Immature natural killer cell (primary cell): ENCODE measurements around the gene CUL1. TPM values are rescaled to one million over a fixed set of nuclear protein-coding genes. Genes with fewer than 3 reads are reported as not detected.

Experiments
- DNase-seq, 3 donors: peaks; one replicate each; pipeline ENCODE4 v3.0.0; 2022; ENCODE audit warnings: mixed read lengths in 1 of 3
- H3K27ac Mint-ChIP-seq, 6 donors: one replicate each; pipeline ENCODE4 v1.8.0; 2020; ENCODE audit warnings: mixed read lengths in 6 of 6, mild to moderate bottlenecking in 5 of 6, inconsistent platforms in 4 of 6, moderate library complexity in 3 of 6
- H3K27me3 Mint-ChIP-seq, 3 donors: one replicate each; pipeline ENCODE4 v1.8.0; 2020 to 2021; ENCODE audit warnings: low read depth in 3 of 3, mild to moderate bottlenecking in 3 of 3, mixed read lengths in 3 of 3, moderate library complexity in 3 of 3, inconsistent platforms in 1 of 3
- H3K36me3 Mint-ChIP-seq, 3 donors: one replicate each; pipeline ENCODE4 v1.8.0; 2020; ENCODE audit warnings: mixed read lengths in 3 of 3, inconsistent platforms in 2 of 3, mild to moderate bottlenecking in 2 of 3
- H3K4me1 Mint-ChIP-seq, 2 donors: one replicate each; pipeline ENCODE4 v1.8.0; 2020; ENCODE audit warnings: inconsistent platforms in 2 of 2, mild to moderate bottlenecking in 2 of 2, mixed read lengths in 2 of 2, moderate library complexity in 1 of 2
- H3K4me3 Mint-ChIP-seq, 5 donors: one replicate each; pipeline ENCODE4 v1.8.0; 2020; ENCODE audit warnings: mild to moderate bottlenecking in 5 of 5, mixed read lengths in 5 of 5, inconsistent platforms in 3 of 5, moderate library complexity in 3 of 5
- H3K9me3 Mint-ChIP-seq, 6 donors: one replicate each; pipeline ENCODE4 v1.8.0; 2020; ENCODE audit warnings: mild to moderate bottlenecking in 6 of 6, mixed read lengths in 6 of 6, inconsistent platforms in 4 of 6, moderate library complexity in 3 of 6
- polyA plus RNA-seq, 3 donors: library from polyadenylated mRNA; unstranded; fragments of 300-500 nt; fragmentation: Illumina TruSeq; gene quantifications; one replicate each; pipeline ENCODE4 v1.2.3, GENCODE V29; 2021

Gene CUL1
- polyA plus RNA-seq, 3 donors from 2014 or later = 31.7 to 67.9 (median 32.4) TPM

- DNase-seq = no peak
- Mint-ChIP-seq H3K4me1 (no peaks in the 10 kb centered on the region), H3K9me3 (no peaks in the 10 kb centered on the region), H3K4me3 (no peak overlapping the region), H3K27ac (peak overlapping the region in 3 of 6 donors; percentile 6 to 24 (median 7)), H3K27me3 (peaks cover 0 to 2% (median 0%) of the 10 kb centered on the region in 3 donors), H3K36me3 (peaks cover 3 to 43% (median 15%) of the 10 kb centered on the region in 3 donors)
Measured at GRCh38 chr7:148813890-148814289, 115.2 kb downstream of the CUL1 start.

DNA sequence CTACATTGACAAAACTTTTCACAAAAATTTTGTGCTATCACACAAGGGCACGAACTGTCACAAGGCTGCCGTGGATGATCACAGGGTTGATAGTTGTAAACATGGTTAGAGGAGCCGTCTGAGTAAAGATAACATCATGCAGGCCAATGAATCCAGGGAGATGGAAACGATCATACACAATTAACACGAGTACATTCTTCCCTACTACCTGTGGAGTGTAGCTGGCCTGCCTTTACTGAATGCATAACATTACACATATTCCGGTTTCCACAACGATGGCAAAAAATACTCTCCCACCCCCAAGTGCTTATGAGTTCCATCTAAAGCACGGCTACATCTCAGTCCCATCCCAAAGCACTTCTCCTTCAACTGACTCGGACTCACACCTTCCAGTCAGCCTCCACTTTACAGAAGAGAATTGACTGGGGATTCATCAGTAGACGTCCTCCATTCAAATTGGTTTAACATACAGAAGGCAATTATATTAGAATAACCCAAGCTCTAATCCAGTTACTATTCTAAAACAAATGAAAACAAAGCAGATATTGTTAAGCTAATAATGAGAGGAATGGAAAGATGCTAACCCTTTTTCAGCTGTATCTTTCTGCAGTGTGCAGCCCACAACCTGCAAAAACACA lies 116.3 kb downstream of the CUL1 start:
- no peak for DNase-seq
- Mint-ChIP-seq H3K27me3 (peaks cover 0 to 2% (median 0%) of the 10 kb centered on the region in 3 donors), H3K4me3 (no peak overlapping the region), H3K36me3 (peaks cover 2 to 37% (median 15%) of the 10 kb centered on the region in 3 donors), H3K4me1 (no peaks in the 10 kb centered on the region), H3K27ac (no peak overlapping the region), H3K9me3 (no peaks in the 10 kb centered on the region)

- no peak overlapping the region for H3K4me3 Mint-ChIP-seq
- no peaks in the 10 kb centered on the region for H3K4me1 Mint-ChIP-seq
- H3K9me3 Mint-ChIP-seq = no peaks in the 10 kb centered on the region
- H3K36me3 Mint-ChIP-seq = peaks cover 0 to 36% (median 11%) of the 10 kb centered on the region in 3 donors
- H3K27me3 Mint-ChIP-seq = peaks cover 0 to 2% (median 0%) of the 10 kb centered on the region in 3 donors
- no peak for DNase-seq
- H3K27ac Mint-ChIP-seq = no peak overlapping the region
Measured at GRCh38 chr7:148815612-148816011, 116.9 kb downstream of the CUL1 start.

GRCh38 chr7:148819697-148820360 lies 121.1 kb downstream of the CUL1 start:
- H3K27ac Mint-ChIP-seq = no peak overlapping the region
- DNase-seq = no peak
- H3K4me1 Mint-ChIP-seq = no peaks in the 10 kb centered on the region
- H3K4me3 Mint-ChIP-seq = no peak overlapping the region
- H3K36me3 Mint-ChIP-seq = peaks cover 0 to 32% (median 8%) of the 10 kb centered on the region in 3 donors
- no peaks in the 10 kb centered on the region for H3K9me3 Mint-ChIP-seq
- no peaks in the 10 kb centered on the region for H3K27me3 Mint-ChIP-seq

DNA sequence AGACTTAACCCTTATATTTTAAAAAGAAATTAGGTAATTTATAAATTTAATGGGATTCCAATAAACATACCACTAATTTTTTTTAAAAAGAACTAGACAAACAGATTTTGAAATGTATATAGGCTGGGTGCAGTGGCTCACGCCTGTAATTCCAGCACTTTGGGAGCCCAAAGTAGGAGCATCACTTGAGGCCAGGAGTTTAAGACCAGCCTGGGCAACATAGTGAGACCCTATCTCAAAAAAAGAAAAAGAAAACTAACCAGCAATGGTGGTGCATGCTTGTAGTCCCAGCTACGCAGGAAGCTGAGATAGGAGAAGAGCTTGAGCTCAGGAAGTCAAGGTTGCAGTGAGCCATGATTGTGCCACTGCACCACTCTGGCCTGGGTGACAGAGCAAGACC lies 122.7 kb downstream of the CUL1 start:
- Mint-ChIP-seq H3K4me1 (no peaks in the 10 kb centered on the region), H3K4me3 (no peak overlapping the region), H3K27ac (no peak overlapping the region), H3K9me3 (no peaks in the 10 kb centered on the region), H3K27me3 (no peaks in the 10 kb centered on the region), H3K36me3 (peaks cover 3 to 27% (median 20%) of the 10 kb centered on the region in 3 donors)
- DNase-seq = no peak

DNA sequence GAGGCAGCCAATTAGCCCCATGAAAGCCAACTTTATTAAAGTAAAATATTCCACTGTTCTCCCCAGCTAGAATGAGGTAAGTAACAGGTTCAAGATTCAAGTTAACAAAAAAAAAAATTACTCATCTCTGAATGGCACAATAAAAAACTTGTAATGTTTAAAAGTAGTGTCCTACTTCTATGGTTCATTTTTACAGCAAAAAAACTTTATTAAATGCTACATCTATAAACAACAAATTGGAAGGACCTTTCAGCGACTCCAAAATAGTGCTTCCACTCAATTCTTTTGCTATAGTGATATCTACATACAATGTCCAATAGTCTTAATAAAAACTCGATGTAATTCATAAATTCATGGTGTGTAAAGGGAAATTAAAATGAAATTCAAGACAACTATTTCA lies 126.2 kb downstream of the CUL1 start:
- peaks cover 3 to 20% (median 15%) of the 10 kb centered on the region in 3 donors for H3K36me3 Mint-ChIP-seq
- no peaks in the 10 kb centered on the region for H3K9me3 Mint-ChIP-seq
- H3K27me3 Mint-ChIP-seq = peaks cover 0 to 1% (median 0%) of the 10 kb centered on the region in 3 donors
- no peaks in the 10 kb centered on the region for H3K4me1 Mint-ChIP-seq
- no peak overlapping the region for H3K4me3 Mint-ChIP-seq
- no peak for DNase-seq
- no peak overlapping the region for H3K27ac Mint-ChIP-seq

DNA sequence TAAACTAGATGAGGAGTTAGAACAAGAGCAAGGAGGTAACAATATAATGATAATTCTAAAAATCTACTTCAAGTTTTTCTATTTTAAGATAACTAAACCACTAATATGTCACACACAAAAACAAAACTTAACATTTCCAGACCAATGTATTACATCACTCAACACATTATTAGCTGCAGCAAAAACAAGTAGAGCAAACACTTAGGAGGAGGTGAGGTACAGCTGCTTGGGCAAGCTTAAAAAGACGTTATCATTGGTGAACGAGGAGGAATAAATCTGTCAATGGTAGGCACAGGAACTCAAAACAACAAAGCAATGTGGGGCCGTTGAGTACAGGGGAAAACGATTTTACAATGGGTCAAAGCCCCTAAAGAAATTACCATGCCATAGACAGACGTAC lies 126.6 kb downstream of the CUL1 start:
- H3K36me3 Mint-ChIP-seq = peaks cover 3 to 22% (median 11%) of the 10 kb centered on the region in 3 donors
- no peaks in the 10 kb centered on the region for H3K9me3 Mint-ChIP-seq
- no peak for DNase-seq
- no peak overlapping the region for H3K4me3 Mint-ChIP-seq
- H3K4me1 Mint-ChIP-seq = no peaks in the 10 kb centered on the region
- H3K27me3 Mint-ChIP-seq = peaks cover 0 to 1% (median 0%) of the 10 kb centered on the region in 3 donors
- no peak overlapping the region for H3K27ac Mint-ChIP-seq

DNA sequence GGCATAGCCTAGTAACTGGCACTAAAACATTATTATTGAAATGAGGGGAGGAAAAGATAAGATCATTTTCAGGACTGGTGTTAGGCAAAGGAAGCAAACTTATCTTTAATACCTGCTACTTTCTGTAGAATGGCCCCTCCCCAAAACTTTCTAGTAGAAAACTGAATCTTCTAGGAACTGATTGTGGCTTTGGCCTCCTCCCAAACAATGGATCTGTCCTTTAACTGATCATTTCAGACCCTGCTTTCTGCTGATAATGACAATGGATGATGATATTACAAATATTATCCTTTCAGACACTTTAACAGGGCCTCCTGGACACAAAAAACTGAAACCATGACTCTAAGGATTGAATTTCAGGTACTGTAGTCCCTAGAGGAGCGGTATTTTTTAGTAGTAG lies 130.3 kb downstream of the CUL1 start:
- H3K4me3 Mint-ChIP-seq = no peak overlapping the region
- H3K9me3 Mint-ChIP-seq = no peaks in the 10 kb centered on the region
- peaks cover 0 to 4% of the 10 kb centered on the region in 2 donors for H3K4me1 Mint-ChIP-seq
- peaks cover 0 to 1% (median 0%) of the 10 kb centered on the region in 3 donors for H3K27me3 Mint-ChIP-seq
- H3K36me3 Mint-ChIP-seq = peaks cover 11 to 25% (median 20%) of the 10 kb centered on the region in 3 donors
- no peak for DNase-seq
- peak overlapping the region in 1 of 6 donors; percentile 8 for H3K27ac Mint-ChIP-seq

DNA sequence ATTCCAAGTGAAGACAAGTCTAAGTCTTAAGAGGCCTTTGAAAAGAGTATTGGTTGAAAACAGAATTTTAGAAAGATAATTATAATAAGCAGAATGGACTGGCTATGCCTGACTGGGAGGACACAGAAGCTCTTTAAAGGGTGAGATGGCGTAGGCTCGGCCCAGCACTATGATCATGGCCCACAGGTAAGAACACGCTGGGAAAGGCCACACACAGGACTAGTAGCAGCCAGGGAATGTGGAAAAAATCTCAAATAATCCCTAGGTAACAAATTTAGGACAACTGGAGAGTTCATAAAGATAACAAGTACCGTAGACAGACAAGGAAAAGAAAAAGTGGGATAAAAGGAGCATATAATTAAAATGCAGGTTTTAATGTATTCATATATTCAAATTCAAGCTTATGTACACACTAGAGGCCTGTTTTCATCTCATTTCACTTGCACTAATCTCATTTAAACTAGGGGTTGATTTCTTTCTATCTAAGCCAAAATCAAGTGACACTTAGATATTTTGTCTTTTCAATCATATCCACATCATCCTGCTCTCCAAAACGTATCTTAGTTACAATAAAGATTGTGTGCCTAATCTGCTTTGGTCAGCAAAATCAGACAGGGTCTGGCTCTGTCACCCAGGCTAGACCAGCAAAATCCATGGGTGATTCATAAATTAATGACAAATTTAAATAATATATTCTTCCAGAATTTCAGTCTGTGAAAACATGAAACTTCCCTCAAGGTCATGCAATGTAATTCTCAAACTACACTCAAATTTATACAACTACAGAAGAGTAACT lies 132.4 kb downstream of the CUL1 start:
- H3K9me3 Mint-ChIP-seq = no peaks in the 10 kb centered on the region
- no peak overlapping the region for H3K27ac Mint-ChIP-seq
- peaks cover 11 to 20% (median 18%) of the 10 kb centered on the region in 3 donors for H3K36me3 Mint-ChIP-seq
- no peak overlapping the region for H3K4me3 Mint-ChIP-seq
- H3K27me3 Mint-ChIP-seq = peaks cover 0 to 2% (median 0%) of the 10 kb centered on the region in 3 donors
- peaks cover 0 to 6% of the 10 kb centered on the region in 2 donors for H3K4me1 Mint-ChIP-seq
- no peak for DNase-seq

- no peak overlapping the region for H3K4me3 Mint-ChIP-seq
Measured at GRCh38 chr7:148831782-148832181, 133.1 kb downstream of the CUL1 start.

GRCh38 chr7:148834605-148835004 lies 135.9 kb downstream of the CUL1 start:
- H3K4me1 Mint-ChIP-seq = peaks cover 27 to 40% of the 10 kb centered on the region in 2 donors
- H3K27me3 Mint-ChIP-seq = peaks cover 0 to 6% (median 0%) of the 10 kb centered on the region in 3 donors
- no peak overlapping the region for H3K27ac Mint-ChIP-seq
- peaks cover 12 to 28% (median 18%) of the 10 kb centered on the region in 3 donors for H3K36me3 Mint-ChIP-seq
- no peak for DNase-seq
- H3K4me3 Mint-ChIP-seq = no peak overlapping the region
- H3K9me3 Mint-ChIP-seq = peaks cover 0 to 2% (median 0%) of the 10 kb centered on the region in 6 donors

More at GRCh38 chr7:148831782-148832181, 133.1 kb downstream of the CUL1 start:
- Mint-ChIP-seq H3K27me3 (peaks cover 0 to 2% (median 0%) of the 10 kb centered on the region in 3 donors), H3K4me1 (peaks cover 2 to 12% of the 10 kb centered on the region in 2 donors), H3K9me3 (no peaks in the 10 kb centered on the region), H3K27ac (peak overlapping the region in 1 of 6 donors; percentile 30), H3K36me3 (peaks cover 8 to 22% (median 21%) of the 10 kb centered on the region in 3 donors)
- no peak for DNase-seq

- H3K27me3 Mint-ChIP-seq = peaks cover 0 to 6% (median 0%) of the 10 kb centered on the region in 3 donors
- H3K9me3 Mint-ChIP-seq = peaks cover 0 to 2% (median 0%) of the 10 kb centered on the region in 6 donors
- H3K4me1 Mint-ChIP-seq = peaks cover 37 to 52% of the 10 kb centered on the region in 2 donors
- no peak overlapping the region for H3K4me3 Mint-ChIP-seq
- H3K27ac Mint-ChIP-seq = no peak overlapping the region
- peaks cover 7 to 23% (median 13%) of the 10 kb centered on the region in 3 donors for H3K36me3 Mint-ChIP-seq
- DNase-seq = no peak
Measured at GRCh38 chr7:148835854-148836253, 137.2 kb downstream of the CUL1 start.

GRCh38 chr7:148838905-148839304 lies 140.2 kb downstream of the CUL1 start:
- Mint-ChIP-seq H3K4me1 (peaks cover 48 to 73% of the 10 kb centered on the region in 2 donors), H3K9me3 (peaks cover 0 to 2% (median 0%) of the 10 kb centered on the region in 6 donors), H3K27me3 (peaks cover 0 to 6% (median 0%) of the 10 kb centered on the region in 3 donors), H3K4me3 (peak overlapping the region; percentile 62 to 80 (median 77)), H3K27ac (peak overlapping the region; percentile 6 to 90 (median 80)), H3K36me3 (peaks cover 3 to 20% (median 5%) of the 10 kb centered on the region in 3 donors)
- peak; percentile 29 to 49 (median 40) for DNase-seq
